GM23338 (cell line): Measurements from ENCODE around the gene PARP14. TPM values are rescaled to one million over a fixed set of nuclear protein-coding genes. Genes with fewer than 3 reads are reported as not detected.

ENCODE experiments used
- ATAC-seq: fragments of 200-7000 bp; cut with Tn5 transposase; 3 replicates; pipeline ENCODE4 v1.9.1; 2020
- DNase-seq: peaks from one replicate; pipeline ENCODE4 v3.0.0-alpha.2; 2015; ENCODE audit warnings: low spot score
- H2AFZ ChIP-seq: fragments of 200-600 bp; sonication (generic); 2 replicates; pipeline ENCODE4 v1.8.0; 2016; ENCODE audit warnings: antibody characterized with exemption, mild to moderate bottlenecking, moderate library complexity
- H3F3A ChIP-seq: fragments of 200-600 bp; sonication (generic); replicated peaks from 2 replicates; pipeline ENCODE4 v1.8.0; 2017; ENCODE audit warnings: antibody characterized with exemption, mixed run types, low read depth
- H3K27ac ChIP-seq: fragments of 200-600 bp; sonication (generic); 2 replicates; pipeline ENCODE4 v1.6.1; 2016; ENCODE audit warnings: low read depth
- H3K27me3 ChIP-seq: fragments of 200-600 bp; sonication (generic); 2 replicates; pipeline ENCODE4 v1.8.0; 2016; ENCODE audit warnings: mild to moderate bottlenecking, mixed run types, moderate library complexity; ENCODE audit not compliant: insufficient read depth
- H3K36me3 ChIP-seq: fragments of 200-600 bp; sonication (generic); 2 replicates; pipeline ENCODE4 v1.8.0; 2016; ENCODE audit warnings: mild to moderate bottlenecking; ENCODE audit not compliant: insufficient read depth
- H3K4me1 ChIP-seq: fragments of 200-600 bp; sonication (generic); 2 replicates; pipeline ENCODE4 v1.8.0; 2016; ENCODE audit warnings: mild to moderate bottlenecking, moderate library complexity; ENCODE audit not compliant: insufficient read depth
- H3K4me2 ChIP-seq: fragments of 200-600 bp; sonication (generic); 2 replicates; pipeline ENCODE4 v1.7.1; 2017; ENCODE audit warnings: mixed run types
- H3K4me3 ChIP-seq: fragments of 200-600 bp; sonication (generic); 2 replicates; pipeline ENCODE4 v1.6.1; 2016; ENCODE audit warnings: mixed run types
- H3K79me2 ChIP-seq: fragments of 200-600 bp; sonication (generic); replicated peaks from 2 replicates; pipeline ENCODE4 v1.8.0; 2017; ENCODE audit warnings: mild to moderate bottlenecking; ENCODE audit not compliant: insufficient read depth
- H3K9me2 ChIP-seq: fragments of 200-600 bp; sonication (generic); 2 replicates; pipeline ENCODE4 v1.8.0; 2017; ENCODE audit not compliant: insufficient read depth
- H4K20me1 ChIP-seq: fragments of 200-600 bp; sonication (generic); replicated peaks from 2 replicates; pipeline ENCODE4 v1.8.0; 2017; ENCODE audit warnings: mild to moderate bottlenecking; ENCODE audit not compliant: insufficient read depth
- H3K27ac Mint-ChIP-seq: 2 replicates; pipeline ENCODE4 v1.8.0; 2020; ENCODE audit warnings: inconsistent platforms, mild to moderate bottlenecking, moderate library complexity, mixed read lengths
- H3K27me3 Mint-ChIP-seq: 3 replicates; pipeline ENCODE4 v1.8.0; 2022; ENCODE audit warnings: low read depth, mild to moderate bottlenecking, moderate library complexity, mixed read lengths, inconsistent platforms; ENCODE audit not compliant: insufficient read depth, poor library complexity
- H3K36me3 Mint-ChIP-seq: 3 replicates; pipeline ENCODE4 v1.8.0; 2021; ENCODE audit warnings: low read depth, mild to moderate bottlenecking, inconsistent platforms, moderate library complexity, mixed read lengths
- H3K4me1 Mint-ChIP-seq: 3 replicates; pipeline ENCODE4 v1.8.0; 2020; ENCODE audit warnings: mild to moderate bottlenecking, inconsistent platforms, mixed read lengths
- H3K4me3 Mint-ChIP-seq: 3 replicates; pipeline ENCODE4 v1.8.0; 2021; ENCODE audit warnings: moderate library complexity, mild to moderate bottlenecking, inconsistent platforms, mixed read lengths
- H3K9me3 Mint-ChIP-seq: 3 replicates; pipeline ENCODE4 v1.8.0; 2020; ENCODE audit warnings: moderate library complexity, mild to moderate bottlenecking, inconsistent platforms, mixed read lengths
- CREB1 ChIP-seq: fragments of 250-450 bp; sonication (Bioruptor Pico); IDR thresholded peaks from 2 replicates; pipeline ENCODE4 v1.5.0; 2020; ENCODE audit warnings: low read depth, mild to moderate bottlenecking, moderate library complexity
- CTCF ChIP-seq, 2 experiments: fragments of 200-600 bp in 1 of 2; sonication (generic) in 1 of 2; conservative IDR thresholded peaks; 2 replicates each; pipeline versions ENCODE4 v1.5.1 to v1.6.1; 2016 to 2017; ENCODE audit warnings: antibody characterized with exemption in 2 of 2, low read depth in 2 of 2, mild to moderate bottlenecking in 2 of 2, moderate library complexity in 1 of 2
- ETS1 ChIP-seq: IDR thresholded peaks from 2 replicates; pipeline ENCODE4 v1.6.1; 2016; ENCODE audit warnings: antibody characterized with exemption
- EZH2 ChIP-seq: fragments of 200-600 bp; sonication (generic); IDR thresholded peaks from one replicate; pipeline ENCODE4 v1.8.0; 2017; ENCODE audit warnings: antibody characterized with exemption, mild to moderate bottlenecking, low read depth; ENCODE audit not compliant: unreplicated experiment
- JUNB ChIP-seq: IDR thresholded peaks from one replicate; pipeline ENCODE4 v1.6.1; 2016; ENCODE audit warnings: antibody characterized with exemption; ENCODE audit not compliant: unreplicated experiment
- NANOG ChIP-seq: IDR thresholded peaks from 2 replicates; pipeline ENCODE4 v1.6.1; 2016; ENCODE audit warnings: antibody characterized with exemption, borderline replicate concordance
- POLR2AphosphoS5 ChIP-seq: IDR thresholded peaks from 2 replicates; pipeline ENCODE4 v1.6.1; 2016; ENCODE audit warnings: antibody characterized with exemption, low read depth
- STAT1 ChIP-seq: IDR thresholded peaks from one replicate; pipeline ENCODE4 v1.6.1; 2016; ENCODE audit warnings: antibody characterized with exemption; ENCODE audit not compliant: unreplicated experiment
- ZNF114 ChIP-seq: fragments of 250-450 bp; sonication (Bioruptor Pico); IDR thresholded peaks from 2 replicates; pipeline ENCODE4 v1.5.0; 2020; ENCODE audit warnings: mild to moderate bottlenecking, moderate library complexity
- ZNF331 ChIP-seq: fragments of 250-450 bp; sonication (Bioruptor Pico); IDR thresholded peaks from 2 replicates; pipeline ENCODE4 v1.5.0; 2020; ENCODE audit warnings: low read depth, mild to moderate bottlenecking, moderate library complexity
- ZNF462 ChIP-seq: fragments of 250-450 bp; sonication (Bioruptor Pico); IDR thresholded peaks from 2 replicates; pipeline ENCODE4 v1.5.0; 2020; ENCODE audit warnings: mild to moderate bottlenecking, moderate library complexity
- polyA plus RNA-seq: library from polyadenylated mRNA; unstranded; fragments of >200 nt; fragmentation: Nextera tagmentation; extraction: Ambion mirVana; gene quantifications from 2 replicates; pipeline ENCODE4 v1.2.1, GENCODE V29; 2016
- total RNA-seq: library from RNA; depleted of rRNA; stranded (reverse); fragments of >200 nt; shearing (Covaris generic); gene quantifications from 2 replicates; pipeline ENCODE4 v1.2.3, GENCODE V29; 2014

The PARP14 gene
- total and polyA plus RNA-seq, 2 experiments from 2014 or later: 7.8 to 26.0 TPM

- DNase-seq (no peak), ATAC-seq (no peak)
- Histone ChIP-seq H4K20me1 (0 out of 2 replicates have a peak, but pooled peaks cover 8% of the 10 kb centered on the region), H3K4me2 (no peak overlapping the region), H2AFZ (no peak overlapping the region), H3K9me2 (no peaks in the 10 kb centered on the region), H3K27ac (no peak overlapping the region), H3K79me2 (no peaks in the 10 kb centered on the region), H3F3A (no peaks in the 10 kb centered on the region), H3K4me3 (no peak overlapping the region), H3K27me3 (no peaks in the 10 kb centered on the region), H3K4me1 (no peaks in the 10 kb centered on the region), H3K36me3 (peaks cover 3% of the 10 kb centered on the region; the same call in 1 of the 2 replicates)
- Mint-ChIP-seq H3K4me1 (no peaks in the 10 kb centered on the region), H3K9me3 (no peaks in the 10 kb centered on the region), H3K4me3 (no peak overlapping the region), H3K27ac (no peak overlapping the region), H3K36me3 (peaks cover 21% of the 10 kb centered on the region), H3K27me3 (peaks cover 2% of the 10 kb centered on the region)
- TF ChIP-seq ZNF114 (CRISPR knock-in tag) (no peak), STAT1 (no peak), CREB1 (no peak), CTCF (conservative IDR thresholded peaks at IDR 0.05; ENCODE audit: low read depth in 2 of 2) (no peak), ETS1 (no peak), ZNF462 (CRISPR knock-in tag) (no peak), NANOG (no peak), JUNB (no peak), ZNF331 (CRISPR knock-in tag) (no peak), EZH2 (no peak), POLR2AphosphoS5 (no peak)
These were observed 8.9 kb downstream of the PARP14 start for GRCh38 chr3:122689587-122689986.
